Activated CD8-positive, alpha-beta memory T cell treated with anti-CD3 and anti-CD28 coated beads, Interleukin-2, amount 50 U/mL, for 1 hour (primary cell): ENCODE results near the gene WIPF3.
"Not testable (repeated sequence)": the region's sequence is repeated elsewhere in the genome, so short reads cannot be mapped to it uniquely, and the experiment has no call there.

Source experiments
- DNase-seq: peaks from one replicate; pipeline ENCODE4 v3.0.0-alpha.2; 2020; ENCODE audit errors: extremely low read depth

The WIPF3 gene

DNA sequence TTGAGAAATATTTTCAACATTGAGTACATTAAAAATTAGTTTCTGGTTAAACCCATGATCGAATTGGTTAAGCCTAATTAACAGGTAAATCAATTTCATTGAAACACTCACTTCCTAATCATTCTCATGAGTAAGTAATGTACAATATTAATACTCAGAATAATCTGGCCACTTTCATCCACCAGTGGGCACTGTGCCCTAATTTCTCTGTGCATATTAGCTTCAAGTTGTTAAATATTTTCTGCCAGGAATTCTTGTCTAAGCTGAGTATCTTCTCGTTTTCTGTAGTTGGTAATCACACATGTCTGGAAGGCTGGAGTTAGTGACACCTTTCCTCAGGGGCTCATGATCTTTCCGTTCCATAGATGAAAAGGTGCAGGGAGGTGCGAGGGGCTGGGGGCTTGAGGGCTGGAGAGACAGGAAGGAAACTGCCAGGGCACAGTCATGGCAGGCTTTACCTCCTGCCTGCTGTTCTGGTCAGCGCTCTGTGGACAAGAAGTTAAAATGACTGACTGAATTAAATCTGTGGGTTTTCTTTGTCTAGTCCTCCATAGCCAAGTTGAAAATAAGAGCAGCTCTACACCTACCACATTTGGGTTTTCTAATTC lies 71.9 kb downstream of the WIPF3 start:
- DNase-seq: no peak

DNA sequence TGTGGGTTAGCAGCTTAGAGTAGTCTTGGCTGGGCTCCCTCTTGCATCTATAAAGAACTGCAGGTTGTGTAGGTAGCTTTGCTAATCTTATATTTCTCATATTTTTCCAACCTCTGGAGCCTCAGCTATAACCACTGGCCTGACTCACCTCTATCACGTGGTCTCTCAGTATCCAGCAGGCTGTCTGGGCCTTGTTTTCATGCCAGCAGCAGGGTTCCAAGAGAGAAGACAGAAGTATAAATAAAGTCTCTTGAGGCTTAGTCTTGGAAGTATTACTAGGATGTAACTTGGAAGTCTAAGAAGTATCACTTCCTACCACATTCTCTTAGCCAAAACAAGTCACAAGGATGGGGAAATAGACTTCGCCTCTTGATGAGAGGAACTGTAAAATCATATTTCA lies 73.3 kb downstream of the WIPF3 start:
- no peak for DNase-seq

DNA sequence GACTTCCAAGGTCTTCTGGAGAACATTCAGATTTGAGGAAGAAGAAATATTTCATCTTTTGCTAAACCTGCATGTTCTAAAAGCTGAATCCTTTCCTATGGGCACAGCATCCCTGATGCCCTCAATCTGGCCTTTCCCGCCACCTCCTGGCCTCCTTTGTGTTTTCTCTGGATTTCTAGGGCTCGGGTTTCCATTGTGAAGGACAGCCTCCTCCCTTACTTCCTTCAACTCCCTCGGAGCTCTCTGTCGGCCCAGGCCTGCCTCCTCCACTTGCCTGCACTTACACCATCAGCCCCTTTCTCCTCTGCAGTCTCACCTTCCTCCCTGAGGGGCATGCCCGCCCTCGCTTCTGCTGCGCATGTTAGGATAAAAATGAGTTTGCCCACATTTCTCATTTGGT lies 75.4 kb downstream of the WIPF3 start:
- DNase-seq: no peak

DNA sequence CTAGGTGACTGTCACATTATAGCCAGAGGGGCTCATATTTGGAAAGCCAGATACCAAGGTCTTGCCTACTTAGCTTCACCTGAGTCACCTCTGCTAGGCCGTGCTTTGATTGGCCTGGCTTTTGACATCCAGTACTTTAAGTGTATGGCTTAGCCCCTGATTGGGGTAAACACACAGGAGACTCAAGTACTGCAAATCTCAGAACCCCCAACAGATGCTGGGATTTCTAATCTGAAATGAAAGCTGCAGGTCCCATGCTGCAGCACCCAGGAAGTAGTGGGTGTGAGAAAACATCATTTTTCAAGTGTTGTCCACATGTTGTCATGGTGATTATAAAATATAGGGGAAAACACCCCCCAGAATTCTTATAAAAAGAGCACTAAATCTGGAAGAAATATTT lies 76.2 kb downstream of the WIPF3 start:
- no peak for DNase-seq

DNA sequence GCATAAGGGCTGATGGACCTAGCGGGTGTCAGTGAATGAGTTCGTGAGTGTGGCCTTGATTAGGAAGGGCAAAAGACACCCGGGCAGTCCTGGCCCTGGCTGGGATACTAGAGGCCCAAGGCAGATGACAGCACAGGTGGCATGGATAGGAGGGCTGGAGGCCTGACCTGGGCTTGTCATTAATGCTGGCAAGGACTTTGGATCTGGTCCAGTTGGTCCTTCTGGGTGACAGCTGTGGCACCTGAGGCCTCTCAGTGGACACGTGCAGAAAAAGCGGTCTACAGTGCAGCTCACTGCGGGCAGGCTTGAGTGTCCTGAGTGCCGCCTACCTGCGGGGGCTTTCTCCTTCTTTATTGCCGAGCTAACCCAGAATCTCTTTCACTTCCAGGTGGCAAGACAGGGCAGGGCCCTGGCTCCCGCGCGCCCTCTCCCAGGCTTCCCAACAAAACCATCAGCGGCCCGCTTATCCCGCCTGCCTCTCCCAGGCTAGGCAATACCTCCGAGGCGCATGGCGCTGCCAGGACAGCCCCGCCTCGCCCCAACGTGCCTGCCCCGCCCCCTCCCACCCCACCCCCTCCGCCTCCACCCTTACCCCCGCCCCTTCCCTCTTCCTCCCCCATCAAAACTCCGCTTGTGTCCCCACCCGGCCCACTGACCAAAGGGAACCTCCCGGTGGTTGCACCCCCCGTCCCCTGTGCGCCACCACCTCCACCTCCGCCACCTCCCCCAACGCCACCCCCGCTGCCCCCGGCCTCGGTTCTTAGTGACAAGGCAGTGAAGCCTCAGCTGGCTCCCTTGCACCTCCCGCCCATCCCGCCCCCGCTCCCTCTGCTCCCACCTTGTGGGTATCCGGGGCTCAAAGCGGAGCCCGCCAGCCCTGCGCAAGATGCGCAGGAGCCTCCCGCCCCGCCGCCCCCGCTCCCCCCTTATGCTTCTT lies 77.4 kb downstream of the WIPF3 start:
- DNase-seq: no peak

DNA sequence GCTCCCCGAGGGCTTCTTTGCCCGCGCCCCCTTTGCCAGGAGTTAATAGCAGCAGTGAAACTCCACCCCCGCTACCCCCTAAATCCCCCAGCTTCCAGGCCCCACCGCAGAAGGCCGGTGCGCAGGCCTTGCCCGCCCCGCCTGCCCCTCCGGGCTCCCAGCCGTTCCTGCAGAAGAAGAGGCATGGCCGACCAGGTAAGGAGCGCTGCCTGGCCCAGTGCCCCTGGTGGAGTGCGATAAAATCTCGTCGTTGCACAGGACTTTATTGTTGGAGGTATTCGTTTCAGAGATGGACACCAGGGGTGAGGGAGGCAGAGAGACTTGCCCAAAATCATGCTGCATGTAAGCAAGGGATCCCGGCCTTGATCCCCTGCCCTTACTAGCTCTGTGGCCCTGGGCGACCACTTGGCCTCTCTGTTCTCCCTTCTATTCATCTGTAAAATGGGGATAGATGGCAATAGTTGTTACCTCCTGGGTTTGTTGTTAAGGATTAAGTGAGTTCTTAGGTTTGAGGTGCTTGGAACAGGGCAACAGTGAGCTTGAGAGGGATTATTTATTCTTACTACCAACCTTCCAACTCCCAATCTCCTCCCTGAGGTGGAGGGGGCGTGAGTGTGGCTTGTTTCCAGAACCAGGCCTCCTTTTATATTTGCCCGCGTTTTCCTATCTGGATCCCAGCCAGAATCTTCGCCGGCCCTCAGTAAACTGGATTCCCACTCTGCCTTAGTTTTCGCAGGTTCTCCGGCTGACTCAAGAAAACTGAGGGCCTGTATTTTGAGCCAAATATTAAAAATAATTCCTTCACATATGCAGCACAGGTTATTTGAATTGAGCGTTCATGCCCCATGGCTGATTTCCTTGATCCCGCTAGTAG lies 78.3 kb downstream of the WIPF3 start:
- no peak for DNase-seq

DNA sequence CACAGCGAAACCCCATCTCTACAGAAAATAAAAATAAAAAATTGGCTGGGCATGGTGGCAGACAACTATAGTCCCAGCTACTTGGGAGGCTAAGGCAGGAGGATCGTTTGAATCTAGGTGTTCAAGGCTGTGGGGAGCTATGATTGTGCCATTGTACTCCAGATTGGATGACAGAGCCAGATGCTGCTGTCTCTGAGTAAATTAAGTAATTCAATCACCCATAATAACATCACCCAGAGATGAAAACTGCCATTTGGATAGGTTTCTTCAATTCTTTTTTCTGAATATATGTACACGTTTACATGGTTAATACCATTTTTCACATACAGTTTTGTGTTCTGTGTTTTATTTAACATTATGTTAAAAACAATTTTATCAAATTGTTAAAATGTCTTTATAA lies 79.3 kb downstream of the WIPF3 start:
- DNase-seq: no peak

DNA sequence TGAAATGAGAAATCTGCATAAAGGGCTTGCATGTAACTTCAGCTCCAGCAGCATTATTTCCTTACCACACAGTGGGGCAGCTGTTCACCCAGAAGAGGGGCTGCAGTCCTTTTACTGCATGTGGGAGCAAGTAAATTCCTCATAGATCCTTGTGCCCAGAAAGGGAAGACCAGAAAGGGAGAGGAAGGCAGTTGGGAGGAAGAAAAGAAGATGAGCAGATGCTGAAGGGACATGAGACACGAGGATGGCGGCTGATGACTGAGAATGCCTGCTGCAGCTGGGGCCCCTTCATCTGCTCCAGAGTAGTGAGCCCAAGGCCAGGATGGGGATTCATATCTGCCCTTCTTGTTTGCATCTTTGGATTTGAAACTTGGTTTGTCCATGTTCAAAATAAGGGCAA lies 80.5 kb downstream of the WIPF3 start:
- no peak for DNase-seq

DNA sequence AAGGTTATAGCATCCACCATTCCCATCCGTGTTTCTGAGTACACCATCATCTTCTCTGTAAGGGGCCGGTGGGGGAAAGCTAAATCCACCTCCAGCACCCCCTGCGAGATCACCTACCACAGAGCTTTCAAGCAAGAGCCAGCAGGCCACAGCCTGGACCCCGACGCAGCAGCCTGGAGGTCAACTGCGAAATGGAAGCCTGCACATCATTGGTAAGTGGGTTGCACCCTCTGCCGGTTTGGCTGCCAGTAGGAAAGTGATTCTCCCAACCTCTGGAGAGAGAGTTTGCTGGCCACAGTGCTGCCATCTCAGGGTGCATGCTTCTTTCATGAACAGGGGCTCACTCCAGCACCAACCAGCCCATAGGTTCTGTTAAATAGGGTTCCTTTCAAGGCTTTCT lies 81.7 kb downstream of the WIPF3 start:
- DNase-seq: no peak

DNA sequence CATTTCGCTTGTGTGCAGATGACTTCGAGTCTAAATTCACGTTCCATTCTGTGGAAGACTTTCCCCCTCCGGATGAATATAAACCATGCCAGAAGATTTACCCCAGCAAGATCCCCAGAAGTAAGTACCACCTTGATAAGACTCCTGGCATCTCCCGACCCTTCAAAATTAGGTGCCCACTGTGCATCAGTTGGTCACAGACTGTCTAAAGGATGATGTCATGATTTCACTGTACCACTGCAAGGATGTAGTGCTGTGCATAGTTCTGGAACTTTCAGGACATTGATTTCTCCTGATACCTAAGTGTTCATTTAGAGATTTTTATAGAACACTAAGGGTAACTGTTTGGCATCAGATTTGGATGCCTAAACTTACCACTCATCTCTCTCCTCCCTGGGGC lies 83.0 kb downstream of the WIPF3 start:
- no peak for DNase-seq

DNA sequence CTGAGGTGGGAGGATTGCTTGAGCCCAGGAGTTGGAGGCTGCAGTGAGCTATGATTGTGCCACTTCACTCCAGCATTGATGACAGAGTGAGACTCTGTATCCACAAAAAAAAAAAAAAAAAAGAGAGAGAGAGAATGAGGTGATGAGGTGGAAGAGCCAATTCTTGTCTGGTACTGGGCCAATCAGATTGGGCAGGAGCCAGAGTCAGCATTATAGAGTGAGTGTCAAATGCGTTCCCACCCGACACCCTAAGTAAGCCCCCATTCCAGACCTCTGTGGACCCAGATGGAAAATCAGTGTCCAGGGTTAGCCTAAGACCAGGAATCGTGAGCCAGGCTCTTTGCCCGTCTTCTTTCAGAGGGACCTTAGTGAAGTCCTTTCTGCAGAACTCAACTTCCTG lies 83.9 kb downstream of the WIPF3 start:
- no peak for DNase-seq

DNA sequence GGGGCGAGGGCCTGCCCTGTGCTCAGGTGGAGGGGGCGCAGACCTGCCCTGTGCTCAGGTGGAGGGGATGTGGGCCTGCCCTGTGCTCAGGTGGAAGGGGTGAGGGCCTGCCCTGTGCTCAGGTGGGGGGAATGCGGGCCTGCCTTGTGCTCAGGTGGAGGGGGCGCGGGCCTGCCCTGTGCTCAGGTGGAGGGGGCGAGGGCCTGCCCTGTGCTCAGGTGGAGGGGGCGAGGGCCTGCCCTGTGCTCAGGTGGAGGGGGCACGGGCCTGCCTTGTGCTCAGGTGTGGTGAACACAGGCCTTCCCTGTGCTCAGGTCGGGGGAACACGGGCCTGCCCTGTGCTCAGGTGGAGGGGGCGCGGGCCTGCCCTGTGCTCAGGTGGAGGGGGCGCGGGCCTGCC lies 84.5 kb downstream of the WIPF3 start:
- DNase-seq: not testable (repeated sequence)

DNA sequence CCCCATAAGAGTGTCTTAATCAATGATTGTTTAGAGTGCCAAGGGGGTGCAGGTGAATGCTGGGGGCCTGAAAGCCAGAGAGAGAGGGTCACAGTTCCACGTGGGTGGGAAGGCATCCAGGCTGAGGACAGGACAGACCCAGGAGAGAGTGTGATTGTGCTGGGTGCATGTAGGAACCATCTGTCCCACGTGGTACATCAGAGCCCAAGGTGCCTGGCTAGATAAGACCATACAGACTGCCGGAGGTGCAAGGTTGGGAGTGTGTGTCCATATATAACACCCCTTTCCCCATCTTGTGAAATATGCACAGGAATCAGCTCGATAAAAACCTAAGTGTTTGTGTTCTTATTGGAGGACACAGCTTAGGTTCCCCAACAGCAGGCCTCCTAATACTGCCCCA lies 85.5 kb downstream of the WIPF3 start:
- no peak for DNase-seq

DNA sequence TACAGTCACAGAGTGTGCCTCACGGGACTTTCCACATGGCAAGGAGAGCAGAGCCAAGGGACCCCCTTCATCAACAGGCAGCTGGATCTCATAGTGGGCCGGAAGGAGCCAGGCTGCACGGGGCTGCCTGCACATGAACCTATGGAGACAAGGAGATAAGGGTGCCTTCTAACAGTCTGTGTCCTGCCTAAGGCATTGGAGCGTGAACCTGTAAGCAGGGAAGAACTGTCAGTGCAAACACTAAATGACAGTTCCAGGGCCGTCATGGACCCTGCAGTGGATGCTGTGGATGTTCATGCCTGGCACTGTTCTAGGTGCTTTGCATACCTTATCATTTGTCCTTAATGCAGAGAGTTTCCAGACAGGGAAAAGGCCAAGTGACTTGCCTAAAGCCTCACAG lies 85.9 kb downstream of the WIPF3 start:
- no peak for DNase-seq

DNA sequence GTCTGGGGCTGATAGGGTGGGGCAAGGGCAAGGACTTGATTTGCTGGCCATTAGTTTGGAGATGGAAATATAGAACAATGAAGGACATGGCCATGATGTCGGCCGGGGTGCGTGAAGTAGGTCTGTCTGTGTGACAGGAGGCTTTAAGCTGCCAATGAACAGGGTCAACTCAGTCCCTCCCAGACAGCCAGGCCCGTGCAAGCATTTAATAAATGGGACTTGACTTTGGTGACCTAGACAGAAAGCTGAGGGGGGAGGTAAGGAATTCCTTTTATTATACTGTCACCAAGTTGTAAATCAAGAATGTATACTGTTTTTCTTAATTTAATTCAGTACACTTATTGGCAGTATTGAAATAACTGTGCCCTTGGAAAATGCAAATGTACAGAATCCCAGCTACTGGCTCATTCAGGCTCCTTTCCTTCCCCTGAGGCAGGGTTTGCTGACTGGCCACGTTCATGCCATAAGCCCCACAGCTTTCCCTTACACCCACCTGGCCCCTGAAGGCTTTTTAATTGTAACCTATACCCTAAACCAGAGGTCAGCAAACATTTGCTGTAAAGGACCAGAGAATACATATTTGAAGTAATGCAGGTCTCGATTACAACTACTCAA lies 87.2 kb downstream of the WIPF3 start:
- no peak for DNase-seq

DNA sequence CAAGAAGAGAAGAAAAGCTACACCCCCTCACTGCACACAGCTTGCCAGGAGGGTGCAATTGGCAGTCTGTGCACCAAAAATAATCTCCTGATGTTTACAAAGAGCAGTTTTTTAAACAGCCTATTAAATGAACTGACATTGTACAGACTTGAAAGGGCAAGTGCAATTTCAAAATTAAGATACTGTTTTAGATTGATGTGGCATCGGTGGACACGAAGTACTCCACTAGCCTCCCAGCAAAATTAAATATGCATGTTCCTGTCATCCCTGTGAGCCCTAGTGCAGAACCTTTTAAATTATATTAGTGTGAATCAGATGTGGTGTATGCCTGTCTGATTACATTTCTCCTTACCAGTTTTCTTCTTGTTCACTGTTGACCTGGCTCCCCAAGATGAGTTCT lies 87.9 kb downstream of the WIPF3 start:
- no peak for DNase-seq

DNA sequence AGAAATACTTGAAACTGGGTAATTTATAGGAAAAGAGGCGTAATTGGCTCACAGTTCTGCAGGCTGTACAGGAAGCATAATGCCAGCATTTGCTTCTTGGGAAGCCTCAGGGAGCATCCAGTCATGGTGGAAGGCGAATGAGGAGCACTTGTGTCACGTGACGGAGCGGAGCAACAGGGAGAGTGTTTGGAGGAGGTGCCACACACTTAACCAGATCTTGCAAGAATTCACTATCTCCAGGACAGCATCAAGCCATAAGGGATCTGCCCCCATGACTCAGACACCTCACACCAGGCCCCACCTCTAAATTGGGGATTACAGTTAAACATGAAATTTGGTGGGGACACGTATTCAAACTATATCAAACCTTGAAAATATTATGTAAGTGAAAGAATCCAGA lies 89.3 kb downstream of the WIPF3 start:
- DNase-seq: no peak

DNA sequence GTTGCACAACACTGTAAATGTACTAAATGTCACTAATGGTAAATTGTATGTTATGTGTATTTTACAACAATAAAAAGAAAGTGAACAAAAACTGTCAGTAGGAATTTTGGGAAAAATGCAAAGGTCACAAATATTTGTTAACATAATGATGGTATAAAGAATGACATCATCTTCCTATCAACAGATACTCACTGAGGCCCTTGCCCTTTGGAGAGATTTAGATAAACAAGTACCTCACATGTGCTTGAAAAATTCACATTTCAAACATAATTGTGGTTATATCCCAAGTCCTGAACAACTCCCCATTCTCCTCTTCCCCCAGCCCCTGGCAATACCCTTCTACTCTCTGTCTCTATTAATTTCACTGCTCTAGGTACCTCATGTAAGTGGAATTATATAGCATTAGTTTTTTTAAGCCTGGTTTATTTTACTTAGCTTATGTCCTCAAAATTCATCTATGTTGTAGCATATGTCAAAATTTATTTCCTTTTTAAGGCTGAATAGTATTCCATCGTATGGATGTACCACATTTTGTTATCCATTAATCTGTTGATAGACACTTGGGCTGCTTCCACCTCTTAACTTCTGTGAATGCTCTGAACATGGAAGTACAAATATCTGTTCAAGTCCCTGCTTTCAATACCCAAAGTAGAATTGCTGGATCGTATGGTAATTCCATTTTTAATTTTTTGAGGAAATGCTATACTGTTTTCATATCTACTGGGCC lies 90.5 kb downstream of the WIPF3 start:
- DNase-seq: no peak

DNA sequence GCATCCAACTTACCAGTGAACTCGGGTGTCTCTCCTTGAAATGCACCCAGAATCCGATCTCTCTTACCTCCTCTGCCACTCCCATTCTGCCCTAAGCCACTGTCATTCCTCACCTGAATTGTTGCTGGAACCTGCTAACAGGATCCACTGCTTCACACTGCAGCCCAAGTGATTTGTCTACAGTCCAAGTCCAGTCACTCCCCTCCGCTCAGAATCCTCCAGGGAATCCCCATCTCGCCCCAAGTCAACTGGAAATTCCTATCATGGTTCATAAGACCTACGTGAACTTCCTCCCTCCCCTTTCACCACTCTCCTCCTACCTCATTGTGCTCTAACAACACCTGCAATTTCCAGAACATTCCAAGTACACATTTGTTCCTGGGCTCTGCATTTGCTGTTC lies 92.0 kb downstream of the WIPF3 start:
- DNase-seq: no peak

DNA sequence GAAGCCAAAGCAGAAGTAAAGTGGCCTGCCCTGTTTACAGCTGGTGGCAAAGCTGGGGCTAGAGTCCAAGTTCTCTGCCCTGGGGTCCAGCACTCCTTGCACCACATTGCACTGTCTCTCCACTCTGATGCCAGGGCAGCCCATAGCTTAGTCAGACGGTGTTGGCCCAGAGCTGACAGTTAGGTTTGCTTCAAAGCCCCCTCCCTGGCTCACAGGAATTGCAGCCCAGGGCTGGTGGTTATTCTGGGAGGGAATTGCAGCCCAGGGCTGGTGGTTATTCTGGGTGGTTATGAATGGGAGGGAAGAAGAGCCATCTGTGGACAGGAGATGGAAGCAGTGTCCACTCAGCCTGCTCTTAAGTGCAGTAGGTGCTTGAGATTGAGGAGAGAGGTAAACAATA lies 94.4 kb downstream of the WIPF3 start:
- DNase-seq: no peak
